HG03571 (cell line): Measurements from ENCODE around the gene ARL8B.
"Not testable (repeated sequence)": the region's sequence is repeated elsewhere in the genome, so short reads cannot be mapped to it uniquely, and the experiment has no call there.

Experiments
- ATAC-seq: cut with Tn5 transposase; IDR thresholded peaks from one replicate; pipeline ENCODE4 v1.9.1; 2021; ENCODE audit not compliant: unreplicated experiment

Gene ARL8B

DNA sequence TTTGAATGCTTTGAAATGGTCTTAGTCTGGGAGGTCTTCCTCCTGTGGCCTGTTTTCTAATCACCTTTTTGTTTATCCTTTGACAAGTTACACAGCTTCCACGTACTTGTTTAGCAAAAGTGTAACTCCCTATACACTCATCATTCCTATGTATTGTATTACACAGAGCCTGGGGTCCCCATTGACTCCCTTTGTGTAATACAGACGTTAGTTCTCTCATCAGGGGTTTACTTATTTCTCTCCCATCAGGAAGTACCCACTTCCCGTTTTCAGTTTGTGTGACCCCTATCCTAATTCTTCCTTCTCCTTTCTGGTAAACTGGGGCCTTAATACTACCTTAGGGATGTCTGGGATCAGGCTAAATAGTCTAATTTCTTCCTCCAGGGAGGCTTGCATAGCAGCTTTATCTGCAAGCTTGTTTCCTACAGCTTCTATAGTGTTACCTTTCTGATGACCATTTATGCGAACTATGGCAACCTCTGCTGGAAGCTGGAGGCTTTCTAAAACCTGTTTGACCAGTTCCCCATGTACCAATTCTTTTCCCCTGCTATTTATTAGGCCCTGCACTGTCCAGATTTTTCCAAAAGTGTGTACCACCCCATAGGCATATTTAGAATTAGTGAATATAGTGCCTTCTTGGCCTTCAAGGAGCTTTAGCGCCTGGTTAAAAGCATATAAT, 22.4 kb downstream of the ARL8B start:
- ATAC-seq, result no peak

DNA sequence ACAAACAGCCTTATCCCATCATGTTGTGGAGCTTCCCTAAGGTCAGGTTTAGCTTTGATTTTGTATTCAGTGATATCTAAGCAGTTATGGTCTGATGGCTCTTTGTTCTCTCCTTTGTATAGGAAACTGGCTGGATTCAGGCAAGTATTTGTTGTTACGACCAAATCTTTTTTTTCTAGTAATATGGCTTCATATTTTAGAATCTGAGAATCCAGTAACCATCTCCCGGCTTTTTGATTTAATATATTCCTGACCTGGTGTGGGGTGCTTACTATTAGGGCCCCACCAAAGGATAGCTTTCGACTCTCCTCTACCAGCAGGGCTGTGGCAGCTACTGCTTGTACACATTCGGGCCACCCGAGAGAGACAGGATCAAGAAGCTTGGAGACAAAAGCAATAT, 23.0 kb downstream of the ARL8B start:
- ATAC-seq, result no peak

DNA sequence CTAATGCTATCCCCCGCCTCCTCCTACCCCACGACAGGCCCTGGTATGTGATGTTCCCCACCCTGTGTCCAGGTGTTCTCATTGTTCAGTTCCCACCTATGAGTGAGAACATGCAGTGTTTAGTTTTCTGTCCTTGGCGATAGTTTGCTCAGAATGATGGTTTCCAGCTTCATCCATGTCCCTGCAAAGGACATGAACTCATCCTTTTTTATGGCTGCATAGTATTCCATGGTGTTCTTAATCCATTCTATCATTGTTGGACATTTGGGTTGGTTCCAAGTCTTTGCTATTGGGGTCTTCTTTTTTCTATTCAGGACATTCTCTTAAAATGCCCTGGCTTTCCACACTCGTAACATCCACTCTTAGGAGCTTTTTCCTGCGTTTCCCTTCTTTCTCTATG, 25.1 kb downstream of the ARL8B start:
- not testable (repeated sequence) for ATAC-seq

DNA sequence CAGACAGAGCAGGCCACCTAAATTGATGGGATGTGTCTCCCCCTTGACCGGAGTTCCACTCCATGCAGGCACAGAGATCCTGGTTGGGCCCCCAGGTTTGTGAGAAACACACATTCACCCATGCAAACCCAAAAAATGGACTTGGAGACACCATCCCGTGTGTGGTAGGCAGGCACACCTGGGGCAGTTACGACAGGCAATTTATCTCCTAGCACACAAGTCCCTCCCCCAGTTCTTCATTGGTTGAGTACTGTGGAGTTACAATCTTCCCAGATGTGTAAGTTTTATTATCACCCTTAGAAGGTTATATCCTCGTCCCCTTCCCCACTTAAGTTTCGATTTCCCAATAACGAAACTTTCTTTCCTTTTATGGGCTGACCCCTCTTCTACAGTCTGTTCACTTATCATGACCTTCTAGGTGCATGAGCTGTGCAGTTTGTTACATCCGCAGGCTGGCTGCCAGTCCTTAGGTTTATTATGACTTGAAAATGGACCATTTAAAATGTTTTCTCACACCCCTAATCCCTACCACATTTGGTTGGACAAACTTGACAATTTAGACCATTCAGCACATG, 27.3 kb downstream of the ARL8B start:
- no peak for ATAC-seq

DNA sequence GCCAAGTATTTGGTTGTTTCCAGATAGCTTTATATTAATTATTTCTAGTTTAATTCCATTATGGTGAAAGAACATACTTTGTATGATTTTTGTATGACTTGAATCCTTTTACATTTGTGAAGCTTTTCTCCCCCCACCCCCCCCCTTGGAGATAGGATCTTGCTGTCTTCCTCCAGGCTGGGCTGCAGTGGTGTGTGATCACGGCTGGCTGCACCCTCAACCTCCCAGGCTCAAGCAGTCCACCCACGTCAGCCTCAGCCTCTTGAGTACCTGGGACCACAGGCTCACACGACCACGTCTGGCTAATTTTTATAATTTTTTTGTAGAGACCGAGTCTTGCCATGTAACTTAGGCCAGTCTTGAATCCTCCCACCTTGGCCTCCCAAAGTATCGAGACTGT, 29.5 kb downstream of the ARL8B start:
- no peak for ATAC-seq

DNA sequence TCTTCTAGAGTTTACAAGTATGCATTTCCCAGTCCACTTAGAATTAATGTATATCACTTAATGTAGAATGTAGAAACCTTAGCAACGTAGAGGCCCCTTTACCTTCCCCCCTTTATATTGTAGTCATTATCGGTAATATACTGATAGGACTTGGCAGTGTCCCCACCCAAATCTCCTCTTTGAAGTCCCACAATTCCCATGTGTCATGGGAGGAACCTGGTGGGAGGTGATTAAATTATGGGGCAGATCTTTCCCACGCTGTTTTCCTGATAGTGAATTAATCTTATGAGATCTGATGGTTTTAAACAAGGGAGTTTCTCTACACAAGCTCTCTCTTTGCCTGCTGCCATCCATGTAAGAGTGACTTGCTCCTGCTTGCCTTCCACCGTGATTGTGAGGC, 31.0 kb downstream of the ARL8B start:
- ATAC-seq, result no peak

DNA sequence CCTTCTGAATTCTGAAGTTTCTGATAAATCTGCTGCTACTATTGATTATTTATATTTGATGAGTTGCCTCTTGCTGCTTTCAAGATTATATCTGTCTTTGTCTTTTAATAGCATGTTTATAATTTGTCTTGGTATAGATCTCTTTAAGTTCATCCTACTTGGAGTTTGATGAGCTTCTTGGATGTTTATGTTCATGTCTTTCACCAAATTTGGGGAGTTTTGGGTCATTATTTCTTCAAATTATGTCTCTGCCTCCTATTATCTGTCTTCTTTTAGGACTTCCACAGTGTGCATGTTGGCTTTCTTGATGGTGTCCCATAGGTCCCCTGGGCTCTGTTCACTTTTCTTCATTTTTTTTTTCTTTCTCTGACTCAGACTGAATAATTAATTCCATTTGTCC, 33.1 kb downstream of the ARL8B start:
- ATAC-seq, result no peak

DNA sequence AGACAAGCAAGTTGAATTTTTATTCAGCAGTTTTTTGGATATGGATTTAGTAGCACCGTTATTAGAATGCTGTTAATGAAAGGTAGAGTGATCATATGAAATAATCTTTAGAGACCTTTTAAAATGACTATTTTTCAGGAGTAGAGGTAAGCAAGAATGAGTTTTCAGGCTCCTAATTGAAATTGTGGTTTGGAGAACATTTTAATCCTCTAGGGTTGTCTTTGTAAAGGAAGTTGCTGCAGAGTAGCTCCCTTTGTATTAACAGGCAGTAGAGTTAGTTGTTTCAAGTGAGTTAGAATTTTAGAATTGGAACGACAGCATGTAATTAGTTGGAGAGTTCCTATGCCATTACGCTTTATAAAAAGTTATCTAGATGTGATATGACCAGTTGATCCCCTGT, 38.2 kb downstream of the ARL8B start:
- ATAC-seq, result no peak

DNA sequence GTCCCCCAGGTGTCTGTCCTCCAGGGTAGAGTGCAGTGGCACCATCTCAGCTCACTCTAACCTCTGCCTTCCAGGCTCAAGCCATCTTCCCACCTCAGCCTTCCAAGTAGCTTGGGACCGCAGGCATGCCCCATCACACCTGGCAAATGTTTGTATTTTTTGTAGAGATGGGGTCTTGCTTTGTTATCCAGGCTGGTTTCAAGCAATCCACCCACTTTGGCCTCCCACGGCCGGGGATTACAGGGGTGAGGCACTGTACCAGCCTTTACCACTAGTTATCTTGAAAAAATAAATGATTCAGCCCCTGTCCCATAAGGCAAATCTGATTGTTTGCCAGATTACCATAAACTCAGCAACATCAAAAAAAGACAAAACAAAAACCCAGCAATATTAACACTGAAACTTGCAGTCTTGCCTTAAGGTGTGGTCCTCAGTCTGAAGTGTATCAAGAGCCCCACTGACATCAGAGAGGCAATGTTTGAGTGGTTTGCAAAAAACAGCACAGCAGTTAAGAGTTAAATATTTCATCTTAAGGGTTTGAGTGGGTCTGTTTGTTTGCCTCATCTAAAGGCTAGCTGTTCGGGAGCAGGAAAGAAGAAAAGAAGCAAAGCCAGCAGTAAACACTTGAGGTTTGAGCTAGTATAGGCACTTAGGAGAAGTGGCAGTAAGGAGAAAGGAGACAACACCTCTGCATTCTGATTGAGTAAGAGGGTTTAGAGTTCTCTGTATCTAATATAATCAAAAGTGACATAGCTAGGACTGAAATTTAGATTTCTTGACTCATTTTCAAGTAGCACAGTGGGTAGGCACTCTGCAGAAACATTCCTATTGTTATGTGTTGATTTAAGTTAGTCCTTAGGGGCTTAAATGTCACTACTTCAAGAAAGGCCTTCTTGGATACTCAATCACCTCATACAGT, 39.1 kb downstream of the ARL8B start:
- ATAC-seq, result no peak

DNA sequence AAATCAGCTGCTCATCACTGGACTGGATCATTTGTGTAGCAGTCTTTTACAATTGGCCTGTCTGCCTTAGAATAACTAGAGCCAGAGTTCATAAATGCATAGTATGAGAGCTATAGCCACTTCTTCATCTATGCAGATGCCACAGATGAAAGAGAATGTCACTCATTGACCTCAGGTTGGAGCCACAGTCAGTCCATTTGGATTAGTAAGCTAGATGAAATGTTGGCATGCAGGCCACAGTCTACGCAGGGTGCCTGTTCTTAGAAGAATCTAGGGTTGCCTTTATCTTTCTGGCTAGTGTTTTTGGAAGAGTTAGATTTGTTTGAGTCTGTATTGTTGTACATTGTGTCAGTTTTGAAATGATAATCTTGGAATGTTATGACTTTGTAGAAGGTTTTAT, 40.0 kb downstream of the ARL8B start:
- no peak for ATAC-seq

DNA sequence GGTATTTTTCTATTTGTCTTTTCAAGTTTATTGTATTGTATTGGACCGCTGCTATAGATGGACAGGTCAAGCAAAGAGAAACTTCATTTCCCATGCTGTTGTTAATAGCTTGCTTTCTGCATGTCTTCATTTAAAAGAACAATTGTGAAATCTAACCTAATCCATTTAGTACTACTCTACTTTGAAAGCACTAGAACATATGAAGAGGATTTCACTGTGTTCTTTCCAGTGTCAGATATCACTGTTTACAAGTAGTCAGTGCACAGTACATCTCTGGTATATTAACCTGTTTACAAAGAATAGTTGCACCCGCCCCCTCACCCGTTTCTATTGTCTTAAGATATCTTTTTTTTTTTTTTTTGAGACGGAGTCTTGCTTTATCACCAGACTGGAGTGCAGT, 43.6 kb downstream of the ARL8B start:
- ATAC-seq, result no peak

DNA sequence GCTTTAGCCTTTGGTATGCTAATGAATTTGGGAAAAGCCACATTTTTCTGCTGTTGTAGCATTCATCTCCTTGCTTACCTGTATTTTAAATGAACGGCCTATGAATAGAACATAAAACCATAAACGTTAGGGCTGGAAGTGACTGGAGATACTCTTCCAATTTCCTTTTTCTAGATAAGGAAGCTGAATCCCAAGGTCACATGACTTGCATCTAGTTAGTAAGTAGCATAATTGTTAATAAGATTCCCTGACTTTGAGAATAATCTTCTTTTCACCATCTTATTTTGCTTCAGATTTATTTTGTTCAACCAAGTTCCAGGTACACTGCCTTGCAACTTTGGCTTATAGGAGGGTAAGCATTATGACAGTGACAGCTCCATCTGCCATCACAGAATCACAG, 44.8 kb downstream of the ARL8B start:
- ATAC-seq, result no peak

DNA sequence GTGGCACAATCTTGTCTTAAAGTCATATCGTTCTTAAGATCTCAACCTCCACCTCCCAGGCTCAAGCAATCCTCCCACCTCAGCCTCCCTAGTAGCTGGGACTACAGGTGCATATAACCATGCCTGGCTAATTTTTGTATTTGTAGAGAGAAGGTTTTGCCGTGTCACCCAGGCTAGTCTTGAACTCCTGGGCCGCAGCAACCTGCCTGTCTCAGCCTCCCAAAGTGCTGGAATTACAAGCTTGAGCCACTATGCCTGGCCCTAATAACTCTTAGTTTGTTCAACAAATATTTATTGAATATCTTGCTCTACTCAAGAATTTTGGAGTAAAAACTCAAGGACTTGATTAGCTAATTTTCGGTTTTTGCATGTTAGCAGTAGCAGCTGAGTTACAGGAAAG, 46.0 kb downstream of the ARL8B start:
- no peak for ATAC-seq

DNA sequence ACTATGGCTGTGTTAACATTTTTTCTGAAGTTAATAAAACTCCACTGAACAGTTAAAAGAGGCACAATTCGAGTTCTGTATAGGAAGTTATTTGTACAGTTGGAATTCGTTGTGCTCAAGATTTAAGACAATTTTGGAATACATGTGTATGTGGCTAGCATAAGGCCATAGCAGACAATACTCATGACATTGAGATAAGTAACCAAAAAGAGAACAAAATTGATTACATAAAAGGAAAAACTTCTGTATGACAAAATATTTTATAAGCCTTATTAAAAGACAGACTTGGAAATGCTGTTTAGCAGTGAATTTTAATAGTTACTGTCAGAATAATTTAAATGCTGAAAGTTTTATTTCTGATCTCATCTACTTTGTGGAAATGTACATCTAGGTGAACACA, 47.7 kb downstream of the ARL8B start:
- no peak for ATAC-seq

DNA sequence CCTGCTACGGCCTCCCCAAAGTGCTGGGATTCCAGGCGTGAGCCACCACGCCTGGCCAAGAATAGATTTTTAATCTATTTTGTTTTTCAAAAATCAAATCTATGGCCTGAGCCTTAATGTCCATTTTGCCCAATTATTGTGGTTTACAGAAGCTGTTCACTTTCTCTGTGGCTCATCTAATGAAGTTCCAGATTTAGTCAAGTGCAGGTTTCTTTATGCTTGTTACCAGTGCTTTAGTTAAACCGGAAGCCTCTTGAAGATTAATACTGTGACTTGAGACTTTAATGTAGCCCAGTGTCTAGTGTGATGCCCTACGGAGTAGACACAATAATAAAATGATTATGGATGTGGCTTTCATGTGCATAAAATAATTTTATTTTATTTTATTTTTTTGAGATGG, 48.9 kb downstream of the ARL8B start:
- ATAC-seq, result no peak

DNA sequence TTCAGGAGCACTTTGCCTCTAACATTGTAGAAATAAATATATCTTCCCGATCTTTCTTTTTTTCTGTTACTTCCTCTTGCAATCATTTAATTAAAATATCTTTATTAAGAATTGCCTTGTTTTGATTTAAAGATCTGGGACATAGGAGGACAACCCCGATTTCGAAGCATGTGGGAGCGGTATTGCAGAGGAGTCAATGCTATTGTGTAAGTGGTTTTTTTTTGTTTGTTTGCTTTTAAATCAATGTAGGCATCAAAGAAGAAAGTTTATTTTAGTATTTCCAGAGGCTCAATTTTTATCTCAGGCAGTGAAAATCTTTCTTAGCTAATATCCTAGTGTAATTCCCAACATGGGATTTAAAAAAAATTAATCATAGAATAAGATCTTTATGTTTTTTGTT, 49.9 kb downstream of the ARL8B start:
- ATAC-seq, result no peak

DNA sequence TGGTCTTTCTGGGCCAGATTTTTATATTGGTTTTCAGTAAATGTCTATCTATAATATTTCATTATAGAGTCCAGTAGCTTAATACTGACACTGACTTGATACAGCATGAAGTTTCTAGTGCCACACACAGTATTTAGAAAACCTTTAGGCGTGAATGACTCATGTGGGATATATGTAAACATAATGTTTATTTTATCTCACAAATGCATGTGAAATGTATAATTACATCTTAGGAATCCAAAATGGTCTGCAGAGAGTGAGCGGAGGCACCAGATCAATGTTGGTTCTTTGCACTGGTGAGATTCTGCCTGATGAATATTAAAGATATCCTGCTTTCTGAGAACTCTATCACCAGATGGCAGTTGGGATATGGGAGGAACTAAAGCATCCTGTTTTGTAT, 56.9 kb downstream of the ARL8B start:
- ATAC-seq, result not testable (repeated sequence)

DNA sequence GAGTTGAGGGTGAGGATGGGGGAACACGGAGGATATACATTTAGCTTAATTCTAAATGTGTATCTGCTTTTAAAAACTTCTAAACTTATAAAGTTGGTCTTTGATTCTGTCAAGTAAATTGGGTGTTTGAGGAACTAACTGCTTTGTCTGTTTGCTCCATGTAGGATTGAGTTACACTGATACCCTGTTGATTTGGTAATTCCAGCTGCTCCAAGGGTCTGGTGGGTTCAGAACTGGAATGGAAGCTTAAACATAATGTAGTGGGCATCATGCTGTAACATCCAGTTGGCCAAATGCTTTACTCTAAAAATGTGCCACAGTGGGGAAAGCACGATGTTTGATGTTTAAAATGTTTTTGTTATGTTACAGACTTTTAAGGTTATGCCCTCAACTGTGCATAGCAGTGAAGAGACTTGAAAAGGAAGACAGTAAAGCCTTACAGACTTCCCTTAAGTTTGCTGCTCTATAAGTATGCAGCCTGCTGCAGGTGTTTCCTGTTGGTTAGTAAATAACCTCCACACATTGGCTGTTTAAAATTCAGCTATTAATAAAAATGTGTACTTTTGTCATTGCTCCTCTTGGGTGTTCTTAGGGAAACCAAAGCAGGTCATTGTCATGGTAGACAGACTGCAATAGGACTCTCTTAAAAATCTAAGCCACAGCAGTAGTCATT, 59.5 kb downstream of the ARL8B start:
- peak; percentile 62 for ATAC-seq

DNA sequence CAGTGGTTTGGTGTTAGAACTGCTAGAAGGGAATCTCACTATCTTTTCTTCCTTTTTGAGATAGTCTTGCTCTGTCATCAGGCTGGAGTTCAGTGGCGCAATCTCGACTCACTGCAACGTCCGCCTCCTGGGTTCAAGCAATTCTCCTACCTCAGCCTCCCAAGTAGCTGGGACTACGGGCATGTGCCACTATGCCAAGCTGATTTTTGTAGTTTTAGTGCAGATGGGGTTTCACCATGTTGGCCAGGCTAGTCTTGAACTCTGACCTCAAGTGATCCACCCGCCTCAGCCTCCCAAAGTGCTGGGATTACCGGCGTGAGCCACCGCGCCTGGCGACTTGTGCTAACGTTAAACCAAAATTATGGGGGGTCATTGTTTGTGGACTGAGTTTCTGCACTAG, 61.6 kb downstream of the ARL8B start:
- not testable (repeated sequence) for ATAC-seq

DNA sequence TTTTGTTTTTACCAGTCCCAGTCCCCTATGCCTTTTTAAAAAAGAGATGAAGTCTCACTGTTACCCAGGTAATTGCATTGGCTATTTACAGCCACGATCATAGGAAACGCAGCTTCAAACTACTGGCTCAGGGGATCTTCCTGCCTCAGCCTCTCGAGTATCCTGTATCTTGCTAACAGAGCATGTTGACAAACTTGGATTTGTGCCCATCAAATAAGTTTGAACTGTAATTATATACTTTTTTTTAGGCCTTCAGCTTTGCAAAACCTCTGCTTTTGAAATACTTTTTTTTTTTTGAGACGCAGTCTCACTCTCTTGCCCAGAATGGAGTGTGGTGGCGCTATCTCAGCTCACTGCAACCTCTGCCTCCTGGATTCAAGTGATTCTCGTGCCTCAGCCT, 62.4 kb downstream of the ARL8B start:
- no peak for ATAC-seq

DNA sequence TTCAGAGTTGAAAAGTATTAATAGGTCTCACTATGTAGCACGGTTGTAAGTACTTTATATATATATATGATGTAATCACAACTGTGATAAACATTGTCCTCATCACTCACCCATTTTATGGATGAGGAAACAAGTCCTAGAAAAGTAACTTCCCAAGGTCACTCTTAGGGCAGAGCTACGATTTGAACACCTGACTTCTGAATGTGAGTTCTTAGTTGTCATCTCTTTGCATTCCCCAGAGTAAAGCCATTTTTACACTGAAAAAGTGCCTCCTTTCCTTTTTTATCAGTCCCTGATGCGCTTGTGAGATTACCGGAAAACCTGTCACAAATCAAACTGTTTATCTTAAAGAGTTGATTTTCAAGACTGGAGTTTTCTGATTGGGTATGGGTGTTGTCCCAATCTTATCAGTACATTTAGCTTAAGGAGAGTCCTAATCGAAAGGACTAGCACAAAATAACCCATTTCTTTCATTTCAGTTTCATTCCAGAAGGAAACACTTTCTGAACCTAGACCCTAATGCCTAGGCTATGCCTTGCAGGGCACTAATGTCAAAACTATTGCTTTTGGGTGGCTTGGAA, 63.1 kb downstream of the ARL8B start:
- no peak for ATAC-seq
